Stomach (tissue), 9 donors: ENCODE results near the gene ADORA2B. TPM values are rescaled to one million over a fixed set of nuclear protein-coding genes. Genes with fewer than 3 reads are reported as not detected.
A peak's percentile ranks its signal among the peaks of the same experiment; 100 is the strongest.

Source experiments
- DNase-seq, 2 donors: peaks; one replicate each; pipeline versions ENCODE4 v3.0.0 to v3.0.0-alpha.2; 2013 to 2019
- H3K27ac ChIP-seq, 5 donors: fragments of 200-600 bp in 4 of 5; sonication (generic) in 4 of 5; one replicate each; pipeline ENCODE4 v1.5.1; 2013 to 2019; ENCODE audit warnings: mild to moderate bottlenecking in 1 of 5, moderate library complexity in 1 of 5
- H3K27me3 ChIP-seq, 3 donors: fragments of 200-600 bp; sonication (generic); one replicate each; pipeline ENCODE4 v1.5.1; 2017 to 2019; ENCODE audit warnings: mixed run types in 1 of 3
- H3K36me3 ChIP-seq, 4 donors: fragments of 200-600 bp; sonication (generic); 1 replicate in 3 of 4; 2 replicates in 1 of 4; pipeline ENCODE4 v1.5.1; 2016 to 2019
- H3K4me1 ChIP-seq, 4 donors: fragments of 200-600 bp; sonication (generic); one replicate each; pipeline ENCODE4 v1.5.1; 2016 to 2019
- H3K4me3 ChIP-seq, 4 donors: fragments of 200-600 bp; sonication (generic) in 3 of 4; one replicate each; pipeline ENCODE4 v1.5.1; 2016 to 2019; ENCODE audit warnings: mild to moderate bottlenecking in 1 of 4
- H3K9me3 ChIP-seq, 4 donors: fragments of 200-600 bp; sonication (generic); one replicate each; pipeline ENCODE4 v1.5.1; 2016 to 2019
- CTCF ChIP-seq, 7 experiments: fragments of 450-650 bp in 4 of 7; fragments of 200-600 bp in 3 of 7; sonication (generic) in 3 of 7; IDR thresholded peaks; one replicate each; pipeline ENCODE4 v1.5.1; 2016 to 2019; ENCODE audit warnings: antibody characterized with exemption in 7 of 7, control low read depth in 2 of 7, mild to moderate bottlenecking in 1 of 7
- EP300 ChIP-seq: sonication (generic); formaldehyde crosslinking; IDR thresholded peaks from one replicate; pipeline ENCODE4 v1.6.1; 2017; ENCODE audit warnings: antibody characterized with exemption
- POLR2A ChIP-seq, 4 donors: fragments of 450-650 bp; IDR thresholded peaks; one replicate each; pipeline ENCODE4 v1.6.1; 2016; ENCODE audit warnings: antibody characterized with exemption in 4 of 4, control low read depth in 2 of 4, mild to moderate bottlenecking in 1 of 4, moderate library complexity in 1 of 4
- POLR2AphosphoS5 ChIP-seq, 3 donors: sonication (generic); formaldehyde crosslinking; IDR thresholded peaks; one replicate each; pipeline ENCODE4 v1.6.1; 2016; ENCODE audit warnings: antibody characterized with exemption in 3 of 3
- WGBS, 5 donors: extraction: QIAGEN DNeasy Blood & Tissue Kit in 3 of 5; methylation state at CpG; one replicate each; pipeline versions ENCODE4 v1.1.5 to v1.1.7; 2013 to 2018; 5-methylcytosine and 5-hydroxymethylcytosine counted together
- intact Hi-C: fragments of 100-400 bp; cut with DNase I; formaldehyde crosslinking; loops from one replicate; pipeline ENCODE4 v1.15.1; 2023; ENCODE audit warnings: low total_unique reads
- polyA plus RNA-seq, 3 donors: library from polyadenylated mRNA; stranded (reverse); fragments of 200-250 nt; gene quantifications; one replicate each; pipeline ENCODE4 v1.2.3, GENCODE V29; 2013
- total RNA-seq, 5 donors: library from RNA; depleted of rRNA; stranded (reverse); fragments of >200 nt; gene quantifications; one replicate each; pipeline versions ENCODE4 v1.1.0 to v1.2.3, GENCODE V29; 2014 to 2016
- donor health status: healthy with polysubstance abuse.
- donor health status: Bipolar disorder and iron deficiency.
- donor health status: healthy.

Gene ADORA2B
- total and polyA plus RNA-seq, 8 donors: 0.25 to 18.8 (median 2.1) TPM; not detected in 2

- Histone ChIP-seq H3K36me3 (peaks cover 24 to 45% (median 41%) of the 10 kb centered on the region in 4 donors), H3K27me3 (no peaks in the 10 kb centered on the region), H3K4me1 (peaks cover 16 to 33% (median 25%) of the 10 kb centered on the region in 4 donors), H3K9me3 (no peaks in the 10 kb centered on the region), H3K27ac (peak overlapping the region; percentile 93 to 98 (median 97)), H3K4me3 (peak overlapping the region; percentile 67 to 79 (median 71))
- peak in 1 of 2 donors; percentile 86 for DNase-seq
- WGBS, 5 donors: 1 to 5% (median 1%) methylated on average over 14 to 64 of the region's 64 CpGs
- intact Hi-C loops: no loop called here
- TF ChIP-seq POLR2A (IDR thresholded peaks at IDR 0.05) (no peak), CTCF (IDR thresholded peaks at IDR 0.05) (no peak)
Measured at GRCh38 chr17:15999974-16000827, 55.3 kb downstream of the ADORA2B start.

DNA sequence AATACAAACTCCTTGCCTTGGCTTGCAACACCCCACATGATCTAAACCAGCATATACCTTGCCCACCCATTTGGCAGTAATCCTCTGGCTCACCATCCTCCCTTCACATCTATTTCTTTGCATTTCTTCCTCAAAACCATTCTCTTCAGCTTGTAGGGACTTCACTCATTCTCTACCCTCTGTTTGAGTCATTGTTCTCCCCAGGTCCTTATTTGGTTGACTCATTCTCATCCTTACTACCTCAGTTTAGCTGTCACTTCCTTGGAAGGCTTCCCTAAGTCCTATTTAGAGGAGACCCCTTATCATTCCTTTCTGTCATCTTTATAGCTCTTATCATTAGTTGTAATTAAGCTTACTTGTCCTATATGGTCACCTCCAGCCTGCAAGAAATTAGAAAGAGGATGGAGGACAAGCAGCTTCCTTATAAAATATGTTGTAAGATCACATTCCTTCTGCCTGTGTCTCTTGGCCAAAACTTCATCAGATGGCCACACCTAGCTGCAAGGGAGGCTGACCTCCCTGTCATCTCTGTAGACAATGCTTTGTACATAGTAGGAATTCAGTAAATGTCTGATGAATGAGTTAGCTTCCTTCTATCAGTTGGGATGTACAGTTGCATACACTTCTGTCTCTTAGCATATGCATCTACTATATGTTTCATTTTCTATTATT, 56.4 kb downstream of the ADORA2B start:
- no peak for DNase-seq
- no peaks in the 10 kb centered on the region for H3K9me3 ChIP-seq
- H3K27me3 ChIP-seq: no peaks in the 10 kb centered on the region
- peak overlapping the region in 2 of 4 donors; percentile 68 to 79 for H3K4me3 ChIP-seq
- TF ChIP-seq POLR2A (IDR thresholded peaks at IDR 0.05): no peak
- no peak for TF ChIP-seq CTCF (IDR thresholded peaks at IDR 0.05)
- TF ChIP-seq POLR2AphosphoS5 (IDR thresholded peaks at IDR 0.05): no peak
- no peak for TF ChIP-seq EP300
- peaks cover 16 to 33% (median 25%) of the 10 kb centered on the region in 4 donors for H3K4me1 ChIP-seq
- intact Hi-C loops: no loop called here
- peaks cover 35 to 57% (median 52%) of the 10 kb centered on the region in 4 donors for H3K36me3 ChIP-seq
- H3K27ac ChIP-seq: no peak overlapping the region

- 84 to 87% (median 87%) methylated on average over 2 of the region's 2 CpGs for WGBS, 5 donors
- Histone ChIP-seq H3K27me3 (no peaks in the 10 kb centered on the region), H3K27ac (no peak overlapping the region), H3K4me1 (peaks cover 16 to 31% (median 25%) of the 10 kb centered on the region in 4 donors), H3K36me3 (peaks cover 48 to 65% (median 64%) of the 10 kb centered on the region in 4 donors), H3K4me3 (no peak overlapping the region), H3K9me3 (no peaks in the 10 kb centered on the region)
- intact Hi-C loops: no loop called here
- TF ChIP-seq POLR2A (IDR thresholded peaks at IDR 0.05): no peak
- no peak for TF ChIP-seq CTCF (IDR thresholded peaks at IDR 0.05)
- TF ChIP-seq EP300: no peak
- no peak for TF ChIP-seq POLR2AphosphoS5 (IDR thresholded peaks at IDR 0.05)
- DNase-seq: no peak
Measured at GRCh38 chr17:16002708-16003260, 57.9 kb downstream of the ADORA2B start.

- TF ChIP-seq POLR2A (IDR thresholded peaks at IDR 0.05) (no peak), POLR2AphosphoS5 (IDR thresholded peaks at IDR 0.05) (no peak), CTCF (IDR thresholded peaks at IDR 0.05) (no peak), EP300 (no peak)
- peaks cover 59 to 76% (median 75%) of the 10 kb centered on the region in 4 donors for H3K36me3 ChIP-seq
- no peak for DNase-seq
- no peak overlapping the region for H3K27ac ChIP-seq
- H3K4me3 ChIP-seq: no peak overlapping the region
- no peaks in the 10 kb centered on the region for H3K9me3 ChIP-seq
- intact Hi-C loops: no loop called here
- H3K27me3 ChIP-seq: no peaks in the 10 kb centered on the region
- peaks cover 10 to 21% (median 17%) of the 10 kb centered on the region in 4 donors for H3K4me1 ChIP-seq
- WGBS, 5 donors: 81 to 95% (median 82%) methylated on average over 1 of the region's 1 CpG
Measured at GRCh38 chr17:16003841-16004240, 58.9 kb downstream of the ADORA2B start.
